ENCODE data around the gene C3orf20.
A peak's percentile ranks its signal among the peaks of the same experiment; 100 is the strongest.

Gene C3orf20

GRCh38 chr3:14631687-14632441, 43.1 kb upstream of the C3orf20 start:
- DNase-seq (ENCODE audit: low spot score) = no peak
- TF ChIP-seq, protein P1, sequence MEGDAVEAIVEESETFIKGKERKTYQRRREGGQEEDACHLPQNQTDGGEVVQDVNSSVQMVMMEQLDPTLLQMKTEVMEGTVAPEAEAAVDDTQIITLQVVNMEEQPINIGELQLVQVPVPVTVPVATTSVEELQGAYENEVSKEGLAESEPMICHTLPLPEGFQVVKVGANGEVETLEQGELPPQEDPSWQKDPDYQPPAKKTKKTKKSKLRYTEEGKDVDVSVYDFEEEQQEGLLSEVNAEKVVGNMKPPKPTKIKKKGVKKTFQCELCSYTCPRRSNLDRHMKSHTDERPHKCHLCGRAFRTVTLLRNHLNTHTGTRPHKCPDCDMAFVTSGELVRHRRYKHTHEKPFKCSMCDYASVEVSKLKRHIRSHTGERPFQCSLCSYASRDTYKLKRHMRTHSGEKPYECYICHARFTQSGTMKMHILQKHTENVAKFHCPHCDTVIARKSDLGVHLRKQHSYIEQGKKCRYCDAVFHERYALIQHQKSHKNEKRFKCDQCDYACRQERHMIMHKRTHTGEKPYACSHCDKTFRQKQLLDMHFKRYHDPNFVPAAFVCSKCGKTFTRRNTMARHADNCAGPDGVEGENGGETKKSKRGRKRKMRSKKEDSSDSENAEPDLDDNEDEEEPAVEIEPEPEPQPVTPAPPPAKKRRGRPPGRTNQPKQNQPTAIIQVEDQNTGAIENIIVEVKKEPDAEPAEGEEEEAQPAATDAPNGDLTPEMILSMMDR (IDR thresholded peaks at IDR 0.05; ENCODE audit: borderline replicate concordance, control extremely low read depth, extremely low read depth, insufficient read depth, missing control alignments) = no peak
- in situ Hi-C loops (cut with MboI; ENCODE audit: low sequenced_read_pairs, unreplicated experiment) = no loop called here

DNA sequence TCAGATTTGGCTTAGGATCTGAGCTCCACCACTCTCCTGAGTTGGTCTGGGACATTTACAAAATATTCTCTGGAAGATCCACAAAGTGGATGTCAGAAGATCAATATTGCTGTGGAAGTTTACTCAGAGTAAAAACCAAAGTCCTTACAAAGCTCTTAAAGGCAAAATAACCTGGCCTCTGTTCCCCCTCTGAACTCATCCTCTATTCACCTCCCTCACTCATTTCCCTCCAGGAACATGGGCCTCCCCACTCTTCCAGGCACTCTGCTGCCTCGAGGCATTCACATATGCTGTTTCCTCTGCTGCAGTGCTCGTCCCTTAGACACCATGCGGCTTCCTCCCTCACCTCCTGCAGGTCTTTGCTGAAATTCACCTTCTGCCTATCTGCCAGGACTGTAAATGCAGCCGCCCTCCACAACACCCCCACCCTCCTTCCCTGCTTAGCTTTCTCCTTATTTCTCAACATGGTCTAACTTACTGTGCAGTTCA, 42.5 kb upstream of the C3orf20 start:
- DNase-seq (ENCODE audit: low spot score) = no peak
- in situ Hi-C loops (cut with MboI; ENCODE audit: low sequenced_read_pairs, unreplicated experiment) = no loop called here
- TF ChIP-seq, protein P1 (IDR thresholded peaks at IDR 0.05; ENCODE audit: borderline replicate concordance, control extremely low read depth, extremely low read depth, insufficient read depth, missing control alignments) = no peak

DNA sequence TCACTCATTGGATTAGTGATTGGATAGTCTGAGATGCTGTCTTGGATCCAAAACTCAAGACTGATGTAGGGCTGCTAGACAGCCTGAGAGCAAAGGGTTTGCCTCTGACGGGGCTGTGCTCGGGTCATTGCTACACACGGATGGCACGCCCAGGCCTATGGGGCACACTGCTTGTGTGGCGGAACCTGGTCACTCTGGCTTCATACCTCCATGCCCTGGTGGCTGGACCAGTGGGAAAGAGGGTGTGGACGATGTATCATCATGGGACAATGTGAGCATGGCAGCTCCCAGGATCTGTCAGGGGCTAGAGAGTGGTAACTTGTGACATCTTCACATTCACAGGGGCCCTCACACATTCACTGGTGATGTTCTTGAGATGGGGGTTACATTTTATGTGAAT, 41.5 kb upstream of the C3orf20 start:
- DNase-seq (ENCODE audit: low spot score) = no peak
- in situ Hi-C loops (cut with MboI; ENCODE audit: low sequenced_read_pairs, unreplicated experiment) = no loop called here

DNA sequence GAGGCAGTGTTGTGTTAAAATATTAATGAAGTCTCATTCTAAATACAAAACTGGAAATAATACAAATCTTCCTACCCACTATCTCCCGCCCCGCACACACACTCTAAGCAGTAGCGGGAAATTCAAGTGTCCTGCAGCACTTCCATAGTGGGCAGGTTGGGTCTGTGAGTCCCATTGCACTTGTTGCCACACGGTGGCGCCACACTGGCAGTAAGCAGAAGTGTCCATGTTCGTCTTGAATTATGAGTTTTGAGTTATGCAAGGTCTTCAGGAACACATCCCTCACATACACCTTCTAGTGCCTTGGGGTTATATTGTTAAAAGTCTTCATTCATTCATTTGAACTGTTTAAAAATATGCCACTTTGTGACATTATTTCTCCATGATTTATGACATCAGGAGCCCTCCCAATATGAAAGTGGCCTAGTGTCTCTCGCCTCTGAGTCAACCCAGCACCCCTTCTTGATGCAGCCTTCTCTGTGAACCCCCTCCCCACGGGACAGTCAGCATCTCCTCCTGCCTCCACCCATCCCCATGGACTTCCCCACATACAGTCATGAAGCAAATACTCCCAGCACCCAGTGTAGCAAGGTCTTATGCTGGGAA, 41.0 kb upstream of the C3orf20 start:
- peak; percentile 71 for DNase-seq (ENCODE audit: low spot score)
- TF ChIP-seq, protein P1 (IDR thresholded peaks at IDR 0.05; ENCODE audit: borderline replicate concordance, control extremely low read depth, extremely low read depth, insufficient read depth, missing control alignments) = peak; percentile 51
- in situ Hi-C loops (cut with MboI; ENCODE audit: low sequenced_read_pairs, unreplicated experiment) = no loop called here

More for the DNA sequence above, 41.5 kb upstream of the C3orf20 start:
- TF ChIP-seq, protein P1 (IDR thresholded peaks at IDR 0.05; ENCODE audit: borderline replicate concordance, control extremely low read depth, extremely low read depth, insufficient read depth, missing control alignments) = no peak

DNA sequence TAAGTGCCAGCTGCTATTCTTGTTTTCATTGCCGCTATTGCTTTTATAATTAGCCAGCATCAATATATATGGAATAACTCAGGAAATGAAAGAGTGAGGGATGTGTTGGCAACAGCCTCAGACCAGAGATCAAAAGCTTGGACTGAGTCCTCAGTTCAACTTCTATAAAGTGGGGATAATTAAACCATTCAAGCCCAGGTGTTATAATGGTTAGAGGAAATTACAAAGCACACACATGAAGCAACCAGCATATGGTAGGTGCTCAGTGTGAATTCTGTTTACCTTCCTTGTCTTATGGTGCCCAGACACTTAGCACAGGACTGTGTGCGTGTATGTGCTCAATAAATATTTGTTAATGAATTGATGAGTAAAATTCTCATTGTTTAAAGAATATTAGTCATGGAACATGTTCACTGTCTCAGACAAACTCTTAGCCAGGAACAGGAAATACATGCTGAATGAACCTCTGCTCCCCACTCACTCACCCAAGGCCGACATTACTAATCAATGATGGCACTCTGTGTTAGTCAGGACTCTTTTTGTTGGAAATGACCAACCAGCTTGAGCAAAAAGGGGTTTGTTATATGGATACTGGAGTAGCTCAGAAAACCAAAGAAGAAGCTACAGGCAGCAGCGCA, 40.1 kb upstream of the C3orf20 start:
- no peak for DNase-seq (ENCODE audit: low spot score)
- in situ Hi-C loops (cut with MboI; ENCODE audit: low sequenced_read_pairs, unreplicated experiment) = no loop called here

DNA sequence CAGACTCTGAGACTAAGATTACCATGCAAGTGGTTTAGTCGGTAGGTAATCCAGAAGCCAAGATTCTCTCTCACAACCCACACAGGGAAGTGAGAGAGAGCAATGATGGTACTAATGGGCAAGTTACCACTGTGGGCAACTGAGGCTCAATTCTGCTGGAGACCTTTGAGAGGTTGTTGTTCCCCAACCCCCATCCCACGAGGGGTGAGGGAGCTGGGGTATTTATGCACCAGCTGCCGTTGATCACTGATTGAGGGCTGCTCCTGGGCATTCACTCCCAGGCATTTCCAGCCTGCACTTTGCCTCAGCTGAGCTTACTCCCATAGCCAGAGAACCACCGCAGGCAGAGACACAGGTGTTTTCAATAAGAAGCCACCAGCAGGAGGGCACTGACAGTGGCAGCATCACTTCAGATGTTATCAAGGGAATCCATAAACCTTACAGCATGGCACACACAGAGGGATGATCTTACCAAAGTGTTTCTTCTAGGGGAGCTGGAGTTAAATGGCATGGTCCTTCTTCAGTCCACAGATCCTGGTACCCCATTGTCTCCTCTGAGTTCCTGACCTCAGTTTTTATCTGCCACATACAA, 38.3 kb upstream of the C3orf20 start:
- in situ Hi-C loops (cut with MboI; ENCODE audit: low sequenced_read_pairs, unreplicated experiment) = no loop called here
- TF ChIP-seq, protein P1 (IDR thresholded peaks at IDR 0.05; ENCODE audit: borderline replicate concordance, control extremely low read depth, extremely low read depth, insufficient read depth, missing control alignments) = no peak
- DNase-seq (ENCODE audit: low spot score) = no peak

More for the DNA sequence above, 40.1 kb upstream of the C3orf20 start:
- TF ChIP-seq, protein P1 (IDR thresholded peaks at IDR 0.05; ENCODE audit: borderline replicate concordance, control extremely low read depth, extremely low read depth, insufficient read depth, missing control alignments) = no peak

Measured in GM13976 (cell line).